ENCODE results near the gene SDHAF3.
"Not testable (repeated sequence)": the region's sequence is repeated elsewhere in the genome, so short reads cannot be mapped to it uniquely, and the experiment has no call there.

The SDHAF3 gene

DNA sequence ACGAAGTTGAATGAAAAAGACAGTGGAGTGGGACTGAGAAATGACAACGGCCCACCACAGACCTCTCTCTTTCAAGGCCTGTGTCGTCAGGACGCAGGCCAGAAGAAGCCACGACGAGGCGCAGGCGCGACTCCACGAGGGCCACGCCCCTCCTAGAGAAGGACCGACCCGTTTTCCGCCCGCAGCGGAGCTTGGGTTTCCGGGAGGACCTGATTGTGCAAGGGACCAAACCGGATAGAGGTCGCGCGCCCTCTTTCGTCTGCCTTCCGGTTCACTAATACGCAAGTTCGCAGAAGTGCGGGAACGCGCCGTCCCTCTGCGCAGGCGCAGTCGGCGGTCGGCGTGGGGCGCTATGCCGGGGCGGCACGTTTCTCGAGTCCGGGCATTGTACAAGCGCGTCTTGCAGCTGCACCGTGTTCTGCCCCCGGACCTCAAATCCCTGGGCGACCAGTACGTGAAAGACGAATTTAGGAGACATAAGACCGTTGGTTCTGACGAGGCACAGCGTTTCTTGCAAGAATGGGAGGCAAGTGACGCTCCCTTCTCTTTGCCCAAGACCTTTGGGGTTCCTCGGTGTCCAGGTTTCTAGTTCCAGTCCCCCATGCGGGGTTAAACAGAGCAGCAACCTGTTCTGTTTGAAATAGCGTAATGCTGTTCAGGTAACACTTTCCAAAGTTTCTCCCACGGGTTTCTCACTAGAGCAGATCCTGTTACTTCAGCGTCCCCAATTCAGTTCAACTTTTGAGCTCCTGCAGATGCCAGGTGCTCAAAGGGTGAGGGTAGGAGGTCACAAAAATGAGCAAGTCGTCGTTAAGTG, at the start of gene SDHAF3:
Gene SDHAF3, plus strand, starts transcription at position 327 of the 817 bp plus-strand sequence. Its CDS starts 26 bp downstream, at position 353.
- peak; percentile 95 for DNase-seq

DNA sequence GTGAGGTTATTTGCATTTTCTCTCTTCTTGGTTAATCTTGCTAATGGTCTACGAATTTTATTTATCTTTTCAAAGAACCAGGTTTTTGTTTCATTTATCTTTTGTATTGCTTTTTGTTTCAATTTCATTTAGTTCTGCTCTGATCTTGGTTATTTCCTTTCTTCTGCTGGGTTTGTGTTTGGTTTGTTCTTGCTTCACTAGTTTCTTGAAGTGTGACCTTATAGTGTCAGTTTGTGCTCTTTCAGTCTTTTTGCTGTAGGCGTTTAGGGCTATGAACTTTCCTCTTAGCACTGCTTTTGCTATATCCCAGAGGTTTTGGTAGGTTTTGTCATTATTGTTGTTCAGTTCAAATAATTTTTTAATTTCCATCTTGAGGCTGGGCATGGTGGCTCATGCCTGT, 45.5 kb upstream of the SDHAF3 start:
- DNase-seq = not testable (repeated sequence)

DNA sequence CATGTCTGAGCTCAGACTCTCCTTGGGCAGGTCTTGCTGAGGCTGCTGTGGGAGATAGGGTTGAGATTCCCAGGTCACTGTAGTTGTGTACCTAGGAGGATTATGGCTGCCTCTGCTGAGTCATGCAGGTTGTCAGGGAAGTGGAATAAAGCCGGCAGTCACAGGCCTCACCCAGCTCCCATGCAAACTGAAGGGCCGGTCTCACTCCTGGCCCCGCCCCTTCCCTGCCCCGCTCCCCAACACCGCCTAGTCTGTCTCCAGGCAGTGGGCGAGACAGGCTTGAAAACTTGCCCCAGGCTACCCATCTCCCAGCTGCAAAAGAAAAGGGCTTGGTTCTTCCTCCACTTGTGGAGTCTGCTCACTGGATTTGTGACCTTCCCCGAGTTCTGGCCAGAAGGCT, 41.6 kb upstream of the SDHAF3 start:
- DNase-seq = no peak

DNA sequence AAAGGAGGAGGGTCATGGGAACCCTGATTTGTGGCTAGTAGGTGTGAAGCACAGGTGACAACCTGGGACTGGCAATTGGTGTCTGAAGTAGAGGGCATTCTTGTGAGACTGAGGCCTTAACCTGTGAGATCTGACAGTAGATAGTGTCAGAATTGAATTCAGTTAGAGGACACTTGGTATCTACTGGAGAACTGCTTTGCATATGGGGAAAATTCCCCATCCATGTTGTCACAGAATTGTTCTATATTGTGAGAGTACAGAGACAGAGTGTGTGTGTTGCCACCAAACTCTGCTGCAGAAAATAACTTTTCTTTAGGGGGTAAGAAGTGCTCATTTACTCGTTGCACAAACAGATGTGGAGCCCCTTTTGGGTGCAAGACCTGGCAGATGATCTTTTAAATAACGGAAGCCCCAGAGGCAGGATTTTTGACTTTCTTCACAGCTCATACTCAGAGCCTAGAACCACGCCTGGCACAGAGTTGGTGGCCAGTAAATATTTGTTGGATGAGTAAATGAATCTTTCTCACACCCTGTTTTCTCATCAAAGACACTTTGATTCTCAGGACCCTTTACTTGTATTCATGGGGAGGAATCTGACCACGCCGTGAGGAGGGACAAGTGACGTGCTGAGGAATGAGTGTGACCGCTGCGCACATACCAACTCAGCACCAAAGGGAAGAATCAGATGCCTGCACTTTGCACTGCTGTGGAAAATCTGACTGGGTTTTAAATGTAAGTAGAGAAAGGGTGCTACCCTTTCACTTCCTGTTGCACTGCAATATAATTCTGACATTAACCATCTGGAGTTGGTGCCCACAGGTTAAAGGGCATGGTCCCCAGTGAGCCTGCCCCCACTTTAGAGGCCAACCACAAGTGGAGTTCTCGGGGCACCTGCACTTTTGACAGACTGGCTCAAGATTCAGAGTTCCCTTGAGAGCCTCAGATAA, 39.2 kb upstream of the SDHAF3 start:
- DNase-seq = no peak

DNA sequence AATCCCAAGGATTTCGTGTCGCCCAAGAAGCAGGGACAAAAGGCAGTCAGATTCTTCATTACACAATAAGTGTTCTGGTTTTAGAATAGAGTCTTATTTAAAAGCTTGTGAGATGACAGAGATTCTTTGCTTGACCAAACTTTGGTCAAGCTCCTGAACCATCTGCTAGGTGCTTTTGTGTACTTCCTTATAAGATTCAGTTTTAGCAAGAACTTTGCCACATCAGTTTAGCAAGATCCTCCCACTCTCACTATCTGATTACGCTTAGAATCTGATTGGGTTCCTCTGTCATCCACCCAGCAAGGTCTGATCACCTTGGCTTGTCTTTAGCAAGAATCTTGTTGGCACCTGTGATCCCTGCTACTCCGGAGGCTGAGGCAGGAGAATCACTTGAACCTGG, 38.2 kb upstream of the SDHAF3 start:
- DNase-seq = no peak

DNA sequence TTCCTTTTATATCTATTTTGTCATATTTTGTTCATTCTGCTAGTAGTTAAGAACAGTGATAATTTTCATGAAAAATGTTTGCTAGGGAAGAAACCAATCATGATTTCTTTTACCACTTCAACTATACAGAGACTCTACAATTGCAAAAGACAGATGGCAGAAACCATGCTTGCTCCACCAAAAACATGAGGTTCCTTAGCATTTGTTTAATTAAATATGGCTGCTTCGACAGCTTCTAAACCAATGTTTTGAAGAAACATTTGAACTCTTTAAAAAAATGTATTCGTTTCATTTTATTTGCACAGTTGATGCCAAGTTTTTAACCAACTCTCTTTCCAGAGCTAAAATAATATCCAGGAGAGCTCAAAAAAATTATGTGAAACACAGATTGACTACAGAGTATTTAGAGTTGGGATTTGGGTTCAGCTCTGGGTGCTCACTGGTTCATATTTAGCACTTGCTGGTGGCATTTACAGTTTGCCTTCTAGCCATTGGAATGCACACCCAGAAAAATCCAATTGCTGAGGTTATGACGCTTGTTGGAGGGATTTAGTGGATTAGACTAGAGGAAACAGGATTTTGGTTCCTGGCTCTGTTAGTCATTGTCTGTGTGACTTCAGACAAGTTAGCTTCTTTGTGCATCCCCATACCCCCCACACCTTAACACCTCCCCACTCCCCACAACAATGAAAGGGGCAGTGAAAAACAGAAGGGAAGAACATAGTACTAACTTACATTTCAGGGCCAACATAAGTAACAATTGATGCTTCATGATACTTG, 35.8 kb upstream of the SDHAF3 start:
- DNase-seq = no peak

DNA sequence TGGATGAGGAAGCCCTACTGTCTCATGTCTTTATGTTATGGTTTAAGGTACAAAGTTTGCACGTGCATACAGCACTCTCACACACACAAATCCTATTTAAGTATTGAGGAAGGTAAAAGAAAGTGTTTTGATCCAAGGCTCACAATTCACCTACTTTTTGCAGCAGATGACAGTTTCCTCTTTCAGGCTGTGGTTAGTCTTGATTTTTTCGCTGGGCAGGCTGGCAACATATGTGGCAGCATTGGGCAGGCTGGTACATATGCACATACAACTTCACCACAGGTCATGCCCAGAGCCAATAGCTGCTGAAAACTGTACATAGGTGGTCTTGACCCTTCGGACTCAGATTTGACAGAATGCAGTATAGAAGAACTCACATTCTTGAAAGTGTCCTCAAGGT, 29.1 kb upstream of the SDHAF3 start:
- no peak for DNase-seq

DNA sequence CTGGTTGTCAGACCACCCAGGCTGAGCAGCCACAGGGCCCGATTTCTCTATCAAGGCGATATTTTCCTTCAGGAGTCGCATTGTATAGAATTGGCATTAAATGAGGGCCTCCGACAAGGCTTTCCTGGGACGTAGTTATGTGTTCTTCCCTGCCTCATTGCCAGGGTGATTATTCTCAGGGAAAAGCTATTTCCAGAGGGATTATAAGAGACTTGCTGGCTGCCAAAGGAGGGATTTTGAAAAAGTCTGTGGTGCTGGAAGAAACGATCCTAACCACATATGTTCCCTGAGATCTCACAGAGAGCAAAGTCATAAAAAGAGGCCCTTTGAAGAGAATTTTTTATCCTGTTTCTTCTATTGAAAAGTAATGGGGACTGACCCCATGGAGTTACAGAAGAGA, 27.7 kb upstream of the SDHAF3 start:
- no peak for DNase-seq

DNA sequence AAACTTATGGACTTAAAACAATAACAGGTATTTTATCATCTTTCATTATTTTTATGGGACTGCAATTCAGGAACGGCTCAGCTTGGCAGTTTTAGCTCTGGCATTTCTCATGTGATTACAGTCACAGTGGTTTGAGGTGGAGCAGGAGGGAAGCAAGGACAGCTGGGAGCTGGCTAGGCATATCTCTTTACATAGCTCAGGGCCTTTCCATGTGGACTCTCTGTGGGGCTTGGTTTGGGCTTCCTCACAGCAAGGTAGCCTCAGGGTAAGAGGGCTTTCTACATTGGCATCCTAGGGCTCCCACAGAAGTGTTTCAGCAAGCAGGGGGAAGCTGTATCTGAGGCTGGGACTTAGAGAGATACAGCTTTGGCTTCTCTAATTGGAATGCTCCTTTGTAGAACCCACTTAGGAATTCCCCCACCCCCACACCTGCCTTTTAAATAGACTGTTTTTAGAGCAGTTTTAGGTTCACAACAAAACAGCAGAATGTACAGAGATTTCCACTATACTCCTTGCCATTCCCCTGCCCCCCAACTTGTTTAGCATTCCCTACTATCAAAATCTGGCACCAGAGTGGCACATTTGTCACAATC, 26.6 kb upstream of the SDHAF3 start:
- no peak for DNase-seq

DNA sequence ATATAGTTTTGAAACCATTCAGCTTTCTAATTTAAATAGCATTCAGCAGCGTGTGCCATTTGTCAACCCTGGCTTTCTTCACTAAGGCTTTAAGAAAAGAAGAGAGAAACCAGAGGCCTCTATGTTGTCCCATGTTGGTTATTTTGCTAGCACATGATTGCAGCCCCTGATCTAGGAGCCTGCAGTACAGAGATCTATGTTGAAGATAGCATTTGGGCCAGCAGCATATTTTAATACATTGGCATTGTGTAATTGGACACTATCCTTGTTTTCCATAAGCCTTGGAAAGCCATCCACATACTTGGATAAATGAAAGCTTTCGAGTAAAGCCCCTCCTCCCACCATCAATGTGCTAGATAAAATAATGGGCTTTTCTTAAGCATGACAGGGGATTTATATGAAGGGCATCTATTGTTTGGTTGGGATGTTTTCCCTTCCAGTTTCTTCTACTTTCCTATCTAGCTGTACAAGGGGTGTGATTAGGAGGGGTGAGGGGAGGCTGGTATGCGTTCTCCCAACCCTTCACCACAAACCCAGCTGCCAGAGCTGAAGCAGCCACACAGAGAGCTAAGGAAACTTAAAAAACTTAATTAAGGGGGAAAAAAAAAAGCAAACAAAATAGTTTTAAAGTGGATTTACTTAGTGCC, 23.1 kb upstream of the SDHAF3 start:
- no peak for DNase-seq

DNA sequence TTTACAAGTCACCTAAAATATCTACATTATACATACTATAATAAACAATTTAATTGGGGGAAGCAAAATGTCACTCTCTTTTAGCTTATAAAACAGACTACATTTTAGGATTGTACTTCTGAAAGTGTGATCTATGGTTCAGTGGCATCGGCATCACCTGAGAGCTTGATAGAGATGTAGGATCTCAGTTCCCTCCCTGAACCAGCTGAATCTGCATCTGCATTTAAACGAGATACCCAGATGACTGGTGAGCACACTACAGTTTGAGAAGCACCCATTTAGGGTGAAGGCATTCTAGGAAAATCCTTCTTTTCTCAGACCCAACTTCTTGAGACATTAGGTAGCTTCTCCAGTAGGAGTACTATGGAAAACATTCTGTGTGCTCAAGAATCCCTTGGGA, 21.5 kb upstream of the SDHAF3 start:
- no peak for DNase-seq

DNA sequence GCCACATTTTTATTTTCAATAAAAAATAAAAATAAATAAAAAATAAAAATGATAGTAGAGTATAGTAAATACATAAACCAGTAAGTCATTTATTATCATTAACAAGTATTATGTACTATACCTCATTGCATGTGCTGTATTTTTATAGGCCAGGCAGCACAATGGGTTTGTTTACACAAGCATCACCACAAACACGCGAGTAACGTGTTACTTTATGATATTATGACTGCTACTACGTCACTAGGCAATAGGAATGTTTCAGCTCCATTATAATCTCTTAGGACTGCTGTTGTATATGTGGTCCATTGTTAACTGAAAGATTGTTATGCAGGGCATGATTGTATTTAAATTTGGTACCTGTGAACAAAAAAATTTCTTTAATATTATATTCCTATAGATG, 20.8 kb upstream of the SDHAF3 start:
- no peak for DNase-seq

DNA sequence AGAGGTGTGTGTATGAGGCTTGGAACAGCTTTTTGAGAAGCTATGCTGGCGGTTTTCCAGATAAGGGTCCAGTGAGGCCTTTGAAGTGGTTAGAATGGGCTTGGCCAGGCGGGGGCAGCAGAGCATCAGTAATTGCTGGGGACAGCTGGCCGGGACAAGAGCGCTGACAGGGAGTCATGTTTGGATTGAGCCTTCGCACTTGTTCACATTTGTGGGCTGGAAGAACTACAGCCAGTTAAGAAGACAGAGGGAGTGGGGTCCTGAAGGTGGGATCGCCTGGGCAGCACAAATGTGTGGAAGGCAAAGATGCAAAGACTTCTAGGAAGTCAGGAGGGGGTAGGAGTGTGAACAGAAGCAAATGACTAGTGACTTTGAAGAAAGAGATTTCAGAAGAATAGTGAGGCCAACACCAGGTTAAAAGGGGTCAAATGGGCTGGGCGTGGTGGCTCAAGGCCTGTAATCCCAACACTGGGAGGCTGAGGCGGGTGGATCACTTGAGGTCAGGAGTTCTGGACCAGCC, 12.7 kb upstream of the SDHAF3 start:
- DNase-seq = peak; percentile 71 to 81

DNA sequence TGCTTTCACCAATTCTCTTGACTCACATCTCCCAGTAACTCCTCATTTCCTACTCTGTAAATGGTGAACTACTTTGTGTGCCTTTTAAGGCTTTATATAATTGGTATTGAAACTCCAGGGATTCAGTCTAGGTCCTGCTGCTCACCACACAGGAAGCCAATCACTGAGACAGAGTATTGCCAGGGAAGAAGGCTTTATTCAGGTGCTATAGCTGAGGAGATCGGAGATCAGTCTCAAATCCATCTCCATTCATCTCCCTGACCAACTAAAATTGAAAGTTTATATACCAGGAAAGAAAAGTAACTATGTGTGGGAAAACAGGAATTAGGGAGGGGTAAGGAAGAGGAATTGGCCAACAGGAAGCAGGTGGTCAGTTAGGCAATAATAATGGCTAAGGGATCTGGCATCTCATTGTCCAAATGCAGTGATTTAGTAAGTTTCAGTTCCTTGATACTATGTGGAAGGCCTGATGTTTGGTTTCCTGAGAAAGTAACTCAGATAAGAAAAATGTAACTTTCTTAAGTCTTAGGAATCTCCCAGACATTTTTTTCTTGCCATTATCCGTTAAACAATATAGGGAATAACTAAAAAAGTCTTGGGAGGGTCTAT, 10.2 kb upstream of the SDHAF3 start:
- DNase-seq = no peak

DNA sequence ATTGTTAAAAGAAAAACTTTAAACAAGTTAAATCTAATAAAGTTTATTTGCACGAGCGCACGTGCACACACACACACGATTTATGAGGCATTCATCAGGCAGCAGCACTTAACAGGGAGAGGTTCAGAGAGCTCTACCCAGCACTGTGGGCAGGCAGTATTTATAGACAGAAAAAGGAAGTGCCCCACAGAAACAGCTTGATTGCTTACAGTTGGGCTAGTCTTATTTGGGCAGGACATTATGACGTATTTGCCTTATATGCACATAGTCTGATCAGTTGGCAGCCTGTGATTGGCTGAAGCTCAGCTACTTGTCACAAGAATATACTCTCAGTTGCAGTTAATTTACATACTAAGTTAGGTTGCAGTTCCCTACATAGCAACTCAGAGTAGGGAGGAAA, 1.2 kb upstream of the SDHAF3 start:
- DNase-seq = no peak

DNA sequence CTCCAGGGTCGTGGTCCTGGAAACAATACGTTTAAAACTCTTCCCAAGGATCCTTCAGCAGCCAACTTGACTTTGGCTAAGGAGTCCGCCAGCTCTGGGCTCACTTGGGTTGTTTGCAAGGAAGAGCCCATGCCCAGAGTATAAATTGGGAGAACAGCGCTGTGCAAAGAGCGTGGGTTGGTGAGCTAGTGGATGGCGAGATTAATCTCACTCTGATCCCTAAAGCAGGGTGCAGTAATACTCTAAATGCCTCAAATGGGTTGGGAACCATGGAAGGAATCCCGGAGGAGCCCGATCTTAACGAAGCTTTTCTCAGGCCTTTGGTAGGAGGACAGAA, 495 bp upstream of the SDHAF3 start:
- DNase-seq = no peak

DNA sequence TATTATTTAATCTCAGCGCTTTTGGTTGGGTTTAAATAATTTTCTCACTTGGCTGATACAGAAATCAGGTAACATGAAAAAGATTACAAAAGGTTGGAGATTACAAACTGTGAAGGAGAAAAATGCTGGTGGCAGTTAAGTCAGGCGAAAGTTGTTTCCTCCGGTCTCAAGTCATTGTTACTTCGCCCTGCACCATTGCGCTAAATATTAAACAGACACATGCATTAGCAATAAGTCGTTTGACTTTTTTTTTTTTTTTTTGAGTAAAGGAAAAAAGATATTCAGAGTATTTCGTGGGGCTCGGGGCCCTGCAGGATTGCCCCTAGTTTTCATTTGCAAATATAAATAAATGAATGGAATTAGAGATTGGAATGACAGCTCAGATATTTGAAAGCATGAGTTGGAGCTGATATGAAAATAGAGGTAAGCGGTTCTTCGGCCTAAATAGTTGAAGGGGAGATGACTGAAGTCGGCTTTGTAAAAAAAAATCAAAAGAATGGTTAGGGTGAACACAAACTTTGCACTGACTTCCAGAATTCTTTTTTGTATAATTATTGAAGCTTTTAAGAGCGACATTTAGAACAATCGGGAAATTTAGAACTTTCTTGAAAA, 914 bp downstream of the SDHAF3 start:
- no peak for DNase-seq

DNA sequence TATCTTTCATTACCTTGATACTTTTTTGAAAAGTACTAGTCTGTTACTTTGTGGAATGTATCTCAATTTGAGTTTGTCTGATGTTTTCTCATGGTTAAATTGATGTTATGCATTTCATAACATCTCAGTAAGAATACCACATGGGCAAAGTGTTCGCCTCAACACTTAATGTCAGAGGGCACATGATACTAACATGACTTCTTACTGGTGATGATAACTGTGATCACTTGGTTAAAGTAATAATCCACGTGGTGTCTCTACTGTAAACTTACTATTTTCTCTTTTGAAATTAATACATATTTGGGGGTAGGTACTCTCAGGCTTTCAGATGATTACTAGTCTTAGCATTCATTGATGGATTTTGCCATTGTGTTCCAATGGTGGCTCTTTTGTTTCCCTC, 2.2 kb downstream of the SDHAF3 start:
- DNase-seq = no peak

DNA sequence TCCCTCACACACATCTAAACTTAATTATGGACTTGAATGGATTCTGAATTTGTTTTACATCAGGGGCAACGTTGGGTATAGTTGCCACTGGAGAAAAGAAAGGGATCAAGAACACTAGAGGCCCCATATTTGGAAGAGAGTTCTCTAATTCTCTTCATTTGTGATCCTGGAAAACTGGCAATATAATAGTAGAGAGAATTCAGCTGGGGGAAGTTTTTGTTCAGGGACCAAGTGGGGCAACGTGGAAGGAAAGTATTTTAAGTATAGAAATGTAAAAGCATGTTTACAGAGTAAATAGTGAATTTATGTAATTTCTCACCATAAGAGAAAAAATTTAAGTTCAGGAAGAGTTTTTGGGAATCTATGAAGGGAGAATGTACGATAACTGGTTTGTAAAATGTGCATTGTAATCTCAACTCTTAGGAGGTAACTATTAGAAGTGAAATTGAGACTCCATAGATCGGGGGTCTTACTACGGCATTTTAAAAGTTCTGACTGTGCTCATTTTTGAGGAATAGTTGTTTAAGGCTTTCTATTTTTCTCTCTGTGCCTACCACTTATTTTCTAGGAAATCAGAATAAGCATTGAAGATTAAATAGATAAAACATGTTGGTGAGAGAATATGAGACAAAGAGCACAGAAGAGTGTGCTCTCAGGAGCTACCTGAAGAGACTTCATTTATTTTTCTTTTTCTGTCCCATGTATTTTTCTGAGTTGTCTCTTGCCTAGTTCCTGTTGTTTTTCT, 3.4 kb downstream of the SDHAF3 start:
- DNase-seq = no peak

DNA sequence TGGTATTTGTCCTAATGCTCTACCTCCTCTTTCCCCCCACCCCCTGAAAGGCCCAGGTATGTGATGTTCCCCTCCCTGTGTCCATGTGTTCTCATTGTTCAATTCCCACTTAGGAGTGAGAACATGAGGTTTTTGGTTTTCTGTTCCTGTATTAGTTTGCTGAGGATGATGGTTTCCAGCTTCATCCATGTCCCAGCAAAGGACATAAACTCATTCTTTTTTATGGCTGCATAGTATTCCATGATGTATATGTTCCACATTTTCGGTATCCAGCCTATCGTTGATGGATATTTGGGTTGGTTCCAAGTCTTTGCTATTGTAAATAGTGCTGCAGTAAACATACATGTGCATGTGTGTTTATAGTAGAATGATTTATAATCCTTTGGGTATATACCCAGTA, 5.6 kb downstream of the SDHAF3 start:
- not testable (repeated sequence) for DNase-seq
